Measurements from ENCODE around the gene LRP1B. TPM values are rescaled to one million over a fixed set of nuclear protein-coding genes. Genes with fewer than 3 reads are reported as not detected.

Gene LRP1B
- total and polyA plus RNA-seq, 4 donors, result 0.01 to 0.84 (median 0.17) TPM

GRCh38 chr2:142124706-142125105, 6.1 kb downstream of the LRP1B start:
- Histone ChIP-seq H3K27ac (ENCODE audit: low read depth in 1 of 2, low read length in 2 of 2) (no peak overlapping the region), H3K36me3 (ENCODE audit: control insufficient read depth in 4 of 4, insufficient read depth in 3 of 4, low read depth in 1 of 4, low read length in 3 of 4) (no peaks in the 10 kb centered on the region), H3K4me1 (ENCODE audit: control insufficient read depth in 4 of 4, insufficient read depth in 4 of 4, low read length in 3 of 4) (peaks cover 0 to under 1% (median under 1%) of the 10 kb centered on the region in 4 donors), H3K9me3 (ENCODE audit: control insufficient read depth in 4 of 4, low read length in 3 of 4) (no peaks in the 10 kb centered on the region), H3K27me3 (ENCODE audit: control insufficient read depth in 4 of 4, insufficient read depth in 4 of 4, low read length in 3 of 4) (no peaks in the 10 kb centered on the region), H3K4me3 (ENCODE audit: low read depth in 1 of 3, low read length in 3 of 3) (no peak overlapping the region), H3K9ac (ENCODE audit: low read depth in 1 of 2, low read length in 2 of 2) (no peak overlapping the region)
- no peak for DNase-seq (ENCODE audit: low spot score)
- TF ChIP-seq EGR1 (IDR thresholded peaks at IDR 0.05; ENCODE audit: low read depth in 2 of 2) (no peak), GABPA (IDR thresholded peaks at IDR 0.05 in 1 of 2, conservative IDR thresholded peaks at IDR 0.05 in 1 of 2) (no peak), YY1 (IDR thresholded peaks at IDR 0.05) (no peak), TAF1 (conservative IDR thresholded peaks at IDR 0.05) (no peak), HNF4G (IDR thresholded peaks at IDR 0.05) (no peak), HNF4A (conservative IDR thresholded peaks at IDR 0.05) (no peak), RAD21 (IDR thresholded peaks at IDR 0.05) (no peak), NR2F2 (IDR thresholded peaks at IDR 0.05) (no peak)
- TF ChIP-seq, protein P1, sequence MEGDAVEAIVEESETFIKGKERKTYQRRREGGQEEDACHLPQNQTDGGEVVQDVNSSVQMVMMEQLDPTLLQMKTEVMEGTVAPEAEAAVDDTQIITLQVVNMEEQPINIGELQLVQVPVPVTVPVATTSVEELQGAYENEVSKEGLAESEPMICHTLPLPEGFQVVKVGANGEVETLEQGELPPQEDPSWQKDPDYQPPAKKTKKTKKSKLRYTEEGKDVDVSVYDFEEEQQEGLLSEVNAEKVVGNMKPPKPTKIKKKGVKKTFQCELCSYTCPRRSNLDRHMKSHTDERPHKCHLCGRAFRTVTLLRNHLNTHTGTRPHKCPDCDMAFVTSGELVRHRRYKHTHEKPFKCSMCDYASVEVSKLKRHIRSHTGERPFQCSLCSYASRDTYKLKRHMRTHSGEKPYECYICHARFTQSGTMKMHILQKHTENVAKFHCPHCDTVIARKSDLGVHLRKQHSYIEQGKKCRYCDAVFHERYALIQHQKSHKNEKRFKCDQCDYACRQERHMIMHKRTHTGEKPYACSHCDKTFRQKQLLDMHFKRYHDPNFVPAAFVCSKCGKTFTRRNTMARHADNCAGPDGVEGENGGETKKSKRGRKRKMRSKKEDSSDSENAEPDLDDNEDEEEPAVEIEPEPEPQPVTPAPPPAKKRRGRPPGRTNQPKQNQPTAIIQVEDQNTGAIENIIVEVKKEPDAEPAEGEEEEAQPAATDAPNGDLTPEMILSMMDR (IDR thresholded peaks at IDR 0.05; ENCODE audit: low read depth, low read length, missing input control), result no peak
- TF ChIP-seq, protein P2, sequence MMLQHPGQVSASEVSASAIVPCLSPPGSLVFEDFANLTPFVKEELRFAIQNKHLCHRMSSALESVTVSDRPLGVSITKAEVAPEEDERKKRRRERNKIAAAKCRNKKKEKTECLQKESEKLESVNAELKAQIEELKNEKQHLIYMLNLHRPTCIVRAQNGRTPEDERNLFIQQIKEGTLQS (IDR thresholded peaks at IDR 0.05), result no peak
- TF ChIP-seq, protein P3, sequence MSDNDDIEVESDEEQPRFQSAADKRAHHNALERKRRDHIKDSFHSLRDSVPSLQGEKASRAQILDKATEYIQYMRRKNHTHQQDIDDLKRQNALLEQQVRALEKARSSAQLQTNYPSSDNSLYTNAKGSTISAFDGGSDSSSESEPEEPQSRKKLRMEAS (IDR thresholded peaks at IDR 0.05), result no peak
- TF ChIP-seq, protein P4, sequence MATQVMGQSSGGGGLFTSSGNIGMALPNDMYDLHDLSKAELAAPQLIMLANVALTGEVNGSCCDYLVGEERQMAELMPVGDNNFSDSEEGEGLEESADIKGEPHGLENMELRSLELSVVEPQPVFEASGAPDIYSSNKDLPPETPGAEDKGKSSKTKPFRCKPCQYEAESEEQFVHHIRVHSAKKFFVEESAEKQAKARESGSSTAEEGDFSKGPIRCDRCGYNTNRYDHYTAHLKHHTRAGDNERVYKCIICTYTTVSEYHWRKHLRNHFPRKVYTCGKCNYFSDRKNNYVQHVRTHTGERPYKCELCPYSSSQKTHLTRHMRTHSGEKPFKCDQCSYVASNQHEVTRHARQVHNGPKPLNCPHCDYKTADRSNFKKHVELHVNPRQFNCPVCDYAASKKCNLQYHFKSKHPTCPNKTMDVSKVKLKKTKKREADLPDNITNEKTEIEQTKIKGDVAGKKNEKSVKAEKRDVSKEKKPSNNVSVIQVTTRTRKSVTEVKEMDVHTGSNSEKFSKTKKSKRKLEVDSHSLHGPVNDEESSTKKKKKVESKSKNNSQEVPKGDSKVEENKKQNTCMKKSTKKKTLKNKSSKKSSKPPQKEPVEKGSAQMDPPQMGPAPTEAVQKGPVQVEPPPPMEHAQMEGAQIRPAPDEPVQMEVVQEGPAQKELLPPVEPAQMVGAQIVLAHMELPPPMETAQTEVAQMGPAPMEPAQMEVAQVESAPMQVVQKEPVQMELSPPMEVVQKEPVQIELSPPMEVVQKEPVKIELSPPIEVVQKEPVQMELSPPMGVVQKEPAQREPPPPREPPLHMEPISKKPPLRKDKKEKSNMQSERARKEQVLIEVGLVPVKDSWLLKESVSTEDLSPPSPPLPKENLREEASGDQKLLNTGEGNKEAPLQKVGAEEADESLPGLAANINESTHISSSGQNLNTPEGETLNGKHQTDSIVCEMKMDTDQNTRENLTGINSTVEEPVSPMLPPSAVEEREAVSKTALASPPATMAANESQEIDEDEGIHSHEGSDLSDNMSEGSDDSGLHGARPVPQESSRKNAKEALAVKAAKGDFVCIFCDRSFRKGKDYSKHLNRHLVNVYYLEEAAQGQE (IDR thresholded peaks at IDR 0.05), result no peak

DNA sequence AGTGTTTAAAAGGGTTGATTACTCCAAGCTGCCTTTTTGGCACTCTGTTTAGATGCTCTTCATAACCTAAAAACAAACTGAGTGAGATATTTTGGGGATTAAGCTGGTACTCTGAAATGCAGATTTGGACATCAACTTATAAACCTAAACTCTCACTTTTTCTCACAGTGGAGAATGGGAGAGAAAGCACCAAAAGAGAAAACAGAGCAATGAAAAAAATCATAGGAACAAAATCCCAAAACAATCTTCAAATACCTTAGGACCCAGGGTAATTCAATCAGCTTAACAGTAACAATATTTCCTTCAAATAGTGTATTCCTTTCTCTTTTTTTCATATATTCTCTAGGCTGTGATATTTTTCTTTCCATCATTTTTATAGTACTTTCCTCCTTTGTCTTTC, 11.5 kb downstream of the LRP1B start:
- TF ChIP-seq JUND (IDR thresholded peaks at IDR 0.05) (no peak), RAD21 (IDR thresholded peaks at IDR 0.05) (no peak), ZBTB33 (IDR thresholded peaks at IDR 0.05) (no peak), RXRA (IDR thresholded peaks at IDR 0.05) (no peak), FOXA2 (IDR thresholded peaks at IDR 0.05) (no peak), FOXA1 (IDR thresholded peaks at IDR 0.05) (no peak), HNF4A (conservative IDR thresholded peaks at IDR 0.05) (no peak), EGR1 (IDR thresholded peaks at IDR 0.05; ENCODE audit: low read depth in 2 of 2) (no peak), GABPA (IDR thresholded peaks at IDR 0.05 in 1 of 2, conservative IDR thresholded peaks at IDR 0.05 in 1 of 2) (no peak), NR2F2 (IDR thresholded peaks at IDR 0.05) (no peak), SP1 (IDR thresholded peaks at IDR 0.05) (no peak)
- TF ChIP-seq, protein P2 (IDR thresholded peaks at IDR 0.05), result no peak
- TF ChIP-seq, protein P1 (IDR thresholded peaks at IDR 0.05; ENCODE audit: low read depth, low read length, missing input control), result no peak
- TF ChIP-seq, protein P4 (IDR thresholded peaks at IDR 0.05), result no peak

More for the DNA sequence above, 11.5 kb downstream of the LRP1B start:
- Histone ChIP-seq H3K9ac (ENCODE audit: low read depth in 1 of 2, low read length in 2 of 2) (no peak overlapping the region), H3K9me3 (ENCODE audit: control insufficient read depth in 4 of 4, low read length in 3 of 4) (no peaks in the 10 kb centered on the region), H3K4me1 (ENCODE audit: control insufficient read depth in 4 of 4, insufficient read depth in 4 of 4, low read length in 3 of 4) (no peaks in the 10 kb centered on the region), H3K27ac (ENCODE audit: low read depth in 1 of 2, low read length in 2 of 2) (no peak overlapping the region), H3K4me3 (ENCODE audit: low read depth in 1 of 3, low read length in 3 of 3) (no peak overlapping the region), H3K27me3 (ENCODE audit: control insufficient read depth in 4 of 4, insufficient read depth in 4 of 4, low read length in 3 of 4) (no peaks in the 10 kb centered on the region), H3K36me3 (ENCODE audit: control insufficient read depth in 4 of 4, insufficient read depth in 3 of 4, low read depth in 1 of 4, low read length in 3 of 4) (no peaks in the 10 kb centered on the region)
- no peak for DNase-seq (ENCODE audit: low spot score)
